Measurements from ENCODE around the gene DAPK2. TPM values are rescaled to one million over a fixed set of nuclear protein-coding genes. Genes with fewer than 3 reads are reported as not detected.

Gene DAPK2
- total and polyA plus RNA-seq, 2 donors (not counting 1 experiment from before 2014, with no cell fraction given), result 8.3 to 31.9 TPM

DNA sequence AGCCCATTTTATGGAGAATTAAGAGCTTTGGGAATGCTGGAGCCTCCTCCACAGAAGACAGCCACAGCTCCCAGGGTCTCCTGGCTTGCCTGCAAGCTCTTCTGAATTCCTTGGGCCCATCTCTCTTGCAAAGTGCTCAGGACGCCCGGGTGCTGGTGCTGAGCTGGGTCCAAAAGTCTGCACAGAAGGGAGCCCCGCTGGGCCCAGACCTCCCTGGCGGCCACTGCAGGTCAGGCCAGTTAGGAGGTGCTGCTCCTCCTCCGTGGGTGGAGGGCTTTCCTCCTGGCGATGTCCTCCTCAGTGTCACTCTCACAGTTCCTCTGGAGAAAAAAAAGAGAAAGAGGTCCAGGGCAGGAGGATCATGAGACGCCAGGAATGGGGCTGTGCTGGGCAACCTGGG, 138.0 kb downstream of the DAPK2 start:
- no peaks in the 10 kb centered on the region for H3K9me3 ChIP-seq (ENCODE audit: control extremely low read depth in 1 of 3, control insufficient read depth in 2 of 3, insufficient read depth in 1 of 3, low read length in 2 of 3)
- intact Hi-C loops (cut with micrococcal nuclease), result no loop called here
- H3K36me3 ChIP-seq (replicated peaks in 1 of 2; ENCODE audit: control extremely low read depth in 1 of 2, control insufficient read depth in 1 of 2, extremely low read depth in 1 of 2, insufficient read depth in 2 of 2, low read length in 1 of 2), result no peaks in the 10 kb centered on the region
- no peaks in the 10 kb centered on the region for H3K27me3 ChIP-seq (replicated peaks in 1 of 4; ENCODE audit: control extremely low read depth in 1 of 4, control insufficient read depth in 3 of 4, insufficient read depth in 4 of 4, low read length in 3 of 4)
- H3K27me3 Mint-ChIP-seq, result no peaks in the 10 kb centered on the region
- 97% methylated on average over 7 of the region's 7 CpGs for WGBS (ENCODE audit: insufficient coverage)
- no peak overlapping the region for H3K27ac ChIP-seq (ENCODE audit: low read length in 2 of 2)
- H3K9ac ChIP-seq (ENCODE audit: low read length), result no peak overlapping the region
- ATAC-seq (ENCODE audit: low read depth) (no peak), DNase-seq (no peak)
- no peak overlapping the region for H2AFZ ChIP-seq (ENCODE audit: insufficient read depth, low read depth, low read length, poor library complexity, severe bottlenecking)
- no peaks in the 10 kb centered on the region for H4K20me1 ChIP-seq (ENCODE audit: control insufficient read depth, insufficient read depth, low read length, poor library complexity, severe bottlenecking)
- no peak overlapping the region for H3K4me3 Mint-ChIP-seq
- TF ChIP-seq, protein P1, sequence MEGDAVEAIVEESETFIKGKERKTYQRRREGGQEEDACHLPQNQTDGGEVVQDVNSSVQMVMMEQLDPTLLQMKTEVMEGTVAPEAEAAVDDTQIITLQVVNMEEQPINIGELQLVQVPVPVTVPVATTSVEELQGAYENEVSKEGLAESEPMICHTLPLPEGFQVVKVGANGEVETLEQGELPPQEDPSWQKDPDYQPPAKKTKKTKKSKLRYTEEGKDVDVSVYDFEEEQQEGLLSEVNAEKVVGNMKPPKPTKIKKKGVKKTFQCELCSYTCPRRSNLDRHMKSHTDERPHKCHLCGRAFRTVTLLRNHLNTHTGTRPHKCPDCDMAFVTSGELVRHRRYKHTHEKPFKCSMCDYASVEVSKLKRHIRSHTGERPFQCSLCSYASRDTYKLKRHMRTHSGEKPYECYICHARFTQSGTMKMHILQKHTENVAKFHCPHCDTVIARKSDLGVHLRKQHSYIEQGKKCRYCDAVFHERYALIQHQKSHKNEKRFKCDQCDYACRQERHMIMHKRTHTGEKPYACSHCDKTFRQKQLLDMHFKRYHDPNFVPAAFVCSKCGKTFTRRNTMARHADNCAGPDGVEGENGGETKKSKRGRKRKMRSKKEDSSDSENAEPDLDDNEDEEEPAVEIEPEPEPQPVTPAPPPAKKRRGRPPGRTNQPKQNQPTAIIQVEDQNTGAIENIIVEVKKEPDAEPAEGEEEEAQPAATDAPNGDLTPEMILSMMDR (IDR thresholded peaks at IDR 0.05), result no peak
- TF ChIP-seq EZH2 (IDR thresholded peaks at IDR 0.05; ENCODE audit: borderline replicate concordance, insufficient read depth, low read depth, low read length, poor library complexity, severe bottlenecking), result no peak
- peaks cover 8 to 15% of the 10 kb centered on the region in 2 donors for H3K4me1 ChIP-seq (ENCODE audit: control insufficient read depth in 2 of 2, insufficient read depth in 2 of 2, low read length in 2 of 2)
- no peak overlapping the region for H3K27ac Mint-ChIP-seq
- H3K4me1 Mint-ChIP-seq, result peaks cover 19% of the 10 kb centered on the region
- no peaks in the 10 kb centered on the region for H3K79me2 ChIP-seq (ENCODE audit: control insufficient read depth, insufficient read depth, low read length)
- no peak overlapping the region for H3K4me2 ChIP-seq (replicated peaks; ENCODE audit: low read depth, low read length, poor library complexity, severe bottlenecking)
- ChIA-PET CTCF (no interaction called here), POLR2A (no interaction called here)
- no peaks in the 10 kb centered on the region for H3K9me3 Mint-ChIP-seq (ENCODE audit: insufficient read depth)
- H3K4me3 ChIP-seq (ENCODE audit: control extremely low read depth in 1 of 5, extremely low read depth in 1 of 5, insufficient read depth in 1 of 5, low read depth in 2 of 5, low read length in 4 of 5), result no peak overlapping the region

DNA sequence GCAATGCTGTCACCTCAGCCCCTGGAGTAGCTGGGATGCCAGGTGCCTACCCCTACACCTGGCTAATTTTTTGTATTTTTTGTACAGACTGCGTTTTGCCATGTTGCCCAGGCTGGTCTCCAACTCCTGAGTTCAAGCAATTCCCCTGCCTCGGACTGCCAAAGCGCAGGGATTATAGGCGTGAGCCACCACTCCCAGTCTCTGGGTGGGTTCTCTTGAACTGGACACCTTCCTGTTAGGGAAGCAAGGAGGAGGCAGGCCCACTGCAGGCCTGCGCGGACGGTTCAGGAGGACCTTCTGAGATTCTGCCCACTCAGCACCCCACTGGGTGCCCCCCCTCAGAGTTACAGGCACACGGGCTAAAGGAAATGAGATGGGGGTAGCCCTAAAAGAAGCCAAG, 138.8 kb downstream of the DAPK2 start:
- no peak overlapping the region for H3K9ac ChIP-seq (ENCODE audit: low read length)
- 96% methylated on average over 7 of the region's 8 CpGs for WGBS (ENCODE audit: insufficient coverage)

More for the DNA sequence above, 138.8 kb downstream of the DAPK2 start:
- Mint-ChIP-seq H3K27ac (no peak overlapping the region), H3K9me3 (ENCODE audit: insufficient read depth) (no peaks in the 10 kb centered on the region), H3K4me3 (no peak overlapping the region), H3K4me1 (peaks cover 19% of the 10 kb centered on the region), H3K27me3 (no peaks in the 10 kb centered on the region)
- TF ChIP-seq EZH2 (IDR thresholded peaks at IDR 0.05; ENCODE audit: borderline replicate concordance, insufficient read depth, low read depth, low read length, poor library complexity, severe bottlenecking), result no peak
- TF ChIP-seq, protein P1 (IDR thresholded peaks at IDR 0.05), result no peak
- DNase-seq (no peak), ATAC-seq (ENCODE audit: low read depth) (no peak)
- H3K27ac ChIP-seq (ENCODE audit: low read length in 2 of 2), result no peak overlapping the region
- ChIA-PET POLR2A (interaction anchor here (0.5 to 0.7 kb wide), 2 partner anchors 124 to 132 kb away, joined by 3 read pairs; no protein-coding TSS in a partner anchor), CTCF (no interaction called here)
- H3K27me3 ChIP-seq (replicated peaks in 1 of 4; ENCODE audit: control extremely low read depth in 1 of 4, control insufficient read depth in 3 of 4, insufficient read depth in 4 of 4, low read length in 3 of 4), result no peaks in the 10 kb centered on the region
- intact Hi-C loops (cut with micrococcal nuclease), result no loop called here
- H3K4me3 ChIP-seq (ENCODE audit: control extremely low read depth in 1 of 5, extremely low read depth in 1 of 5, insufficient read depth in 1 of 5, low read depth in 2 of 5, low read length in 4 of 5), result no peak overlapping the region
- H3K4me1 ChIP-seq (ENCODE audit: control insufficient read depth in 2 of 2, insufficient read depth in 2 of 2, low read length in 2 of 2), result peaks cover 8 to 15% of the 10 kb centered on the region in 2 donors
- H3K79me2 ChIP-seq (ENCODE audit: control insufficient read depth, insufficient read depth, low read length), result no peaks in the 10 kb centered on the region
- H4K20me1 ChIP-seq (ENCODE audit: control insufficient read depth, insufficient read depth, low read length, poor library complexity, severe bottlenecking), result no peaks in the 10 kb centered on the region
- no peak overlapping the region for H2AFZ ChIP-seq (ENCODE audit: insufficient read depth, low read depth, low read length, poor library complexity, severe bottlenecking)
- H3K9me3 ChIP-seq (ENCODE audit: control extremely low read depth in 1 of 3, control insufficient read depth in 2 of 3, insufficient read depth in 1 of 3, low read length in 2 of 3), result no peaks in the 10 kb centered on the region
- H3K4me2 ChIP-seq (replicated peaks; ENCODE audit: low read depth, low read length, poor library complexity, severe bottlenecking), result no peak overlapping the region
- no peaks in the 10 kb centered on the region for H3K36me3 ChIP-seq (replicated peaks in 1 of 2; ENCODE audit: control extremely low read depth in 1 of 2, control insufficient read depth in 1 of 2, extremely low read depth in 1 of 2, insufficient read depth in 2 of 2, low read length in 1 of 2)

Measured in B cell (primary cell).